NT2/D1 (cell line): Measurements from ENCODE around the gene AHNAK.

Experiments used
- SUZ12 ChIP-seq: IDR thresholded peaks from 2 replicates; pipeline ENCODE4 v1.6.1; 2011; ENCODE audit not compliant: insufficient read length, insufficient read depth; ENCODE audit errors: extremely low read depth
- YY1 ChIP-seq: IDR thresholded peaks from 2 replicates; pipeline ENCODE4 v1.6.1; 2011; ENCODE audit not compliant: insufficient read length, insufficient read depth
- ZNF274 ChIP-seq: IDR thresholded peaks from 2 replicates; pipeline ENCODE4 v1.6.1; 2011; ENCODE audit warnings: mild to moderate bottlenecking, low read depth, low read length

DNA sequence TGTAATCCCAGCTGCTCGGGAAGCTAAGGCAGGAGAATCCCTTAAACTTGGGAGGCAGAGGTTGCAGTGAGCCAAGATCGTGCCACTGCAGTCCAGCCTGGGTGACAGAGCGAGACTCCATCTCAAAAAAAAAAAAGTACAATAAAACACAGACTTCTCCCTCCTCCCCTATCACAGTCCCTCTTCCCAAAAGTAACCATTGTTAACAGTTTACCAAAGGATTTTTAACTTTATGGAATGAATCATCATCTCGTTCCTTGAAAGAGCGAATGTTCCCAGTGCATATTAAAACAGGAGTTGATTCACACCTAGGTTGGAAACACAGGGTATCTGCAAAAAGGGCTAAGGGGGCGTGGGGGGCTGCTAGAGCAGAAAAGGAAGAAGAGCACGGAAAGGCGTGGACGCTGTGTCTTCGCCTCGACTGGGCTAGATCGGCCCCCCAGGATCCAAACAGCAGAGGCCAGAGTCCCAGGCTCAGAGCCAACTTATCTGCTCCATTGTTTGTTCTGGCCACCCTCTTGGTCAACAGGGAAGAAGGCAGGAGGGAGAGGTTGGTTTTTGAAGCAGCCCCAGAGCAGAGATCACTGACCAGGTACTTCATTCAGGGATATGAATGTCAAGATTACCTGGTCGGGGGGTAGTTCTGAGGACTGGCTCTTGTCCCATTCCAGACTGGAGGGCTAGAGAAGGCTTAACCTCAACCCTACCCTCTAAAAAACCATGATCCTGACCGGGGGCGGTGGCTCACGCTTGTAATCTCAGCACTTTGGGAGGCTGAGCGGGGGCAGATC, 2.1 kb upstream of the AHNAK start:
- TF ChIP-seq YY1, result no peak
- TF ChIP-seq ZNF274, result no peak
- TF ChIP-seq SUZ12, result no peak
